Neural cell (in vitro differentiated cells): ENCODE results near the gene NMT1. TPM values are rescaled to one million over a fixed set of nuclear protein-coding genes. Genes with fewer than 3 reads are reported as not detected.

ENCODE experiments used
- H2AFZ ChIP-seq: fragments of 200-600, 300-800 bp; sonication (generic), shearing (Covaris generic); 2 replicates; pipeline ENCODE4 v1.6.0; 2014; ENCODE audit warnings: low read depth, mild to moderate bottlenecking, antibody characterized with exemption, low read length, moderate library complexity
- H3F3A ChIP-seq: fragments of 200-600 bp; shearing (Covaris generic); 2 replicates; pipeline ENCODE4 v1.6.1; 2016; ENCODE audit warnings: mild to moderate bottlenecking, moderate library complexity, mixed read lengths, antibody characterized with exemption, low read length; ENCODE audit not compliant: insufficient read depth, poor library complexity, severe bottlenecking
- H3K27ac ChIP-seq: fragments of 200-600, 300-800 bp; sonication (generic), shearing (Covaris generic); 2 replicates; pipeline ENCODE4 v1.5.1; 2014; ENCODE audit warnings: mild to moderate bottlenecking, low read length, moderate library complexity
- H3K27me3 ChIP-seq: fragments of 300-800, 200-600 bp; sonication (generic), shearing (Covaris generic); 2 replicates; pipeline ENCODE4 v1.6.0; 2014; ENCODE audit warnings: mild to moderate bottlenecking, low read depth, low read length, moderate library complexity; ENCODE audit not compliant: insufficient read depth
- H3K36me3 ChIP-seq: fragments of 300-800, 200-600 bp; sonication (generic), shearing (Covaris generic); 2 replicates; pipeline ENCODE4 v1.5.1; 2014; ENCODE audit warnings: mild to moderate bottlenecking, antibody characterized with exemption, low read length, moderate library complexity; ENCODE audit not compliant: insufficient read depth
- H3K4me2 ChIP-seq: fragments of 300-800, 200-600 bp; sonication (generic), shearing (Covaris generic); 2 replicates; pipeline ENCODE4 v1.6.0; 2014; ENCODE audit warnings: mild to moderate bottlenecking, low read length
- H3K4me3 ChIP-seq: fragments of 300-800, 200-600 bp; sonication (generic), shearing (Covaris generic); 2 replicates; pipeline ENCODE4 v1.5.1; 2014; ENCODE audit warnings: mild to moderate bottlenecking, low read length, moderate library complexity
- H3K79me2 ChIP-seq: fragments of 200-600 bp; shearing (Covaris generic); replicated peaks from 2 replicates; pipeline ENCODE4 v1.6.0; 2014; ENCODE audit warnings: mild to moderate bottlenecking, low read length, moderate library complexity; ENCODE audit not compliant: insufficient read depth
- H3K9ac ChIP-seq: fragments of 300-800, 200-600 bp; sonication (generic), shearing (Covaris generic); 2 replicates; pipeline ENCODE4 v1.6.1; 2016; ENCODE audit warnings: mild to moderate bottlenecking, low read length, mixed read lengths
- H3K9me2 ChIP-seq: fragments of 200-600 bp; shearing (Covaris generic); 2 replicates; pipeline ENCODE4 v1.6.1; 2016; ENCODE audit warnings: mild to moderate bottlenecking, low read length, mixed read lengths; ENCODE audit not compliant: insufficient read depth
- H3K9me3 ChIP-seq: fragments of 200-600, 300-800 bp; sonication (generic), shearing (Covaris generic); 2 replicates; pipeline ENCODE4 v1.6.1; 2016; ENCODE audit warnings: mild to moderate bottlenecking, mixed run types, low read length, moderate library complexity, mixed read lengths
- H4K20me1 ChIP-seq: fragments of 200-600 bp; shearing (Covaris generic); 2 replicates; pipeline ENCODE4 v1.6.1; 2016; ENCODE audit warnings: mild to moderate bottlenecking, mixed run types; ENCODE audit not compliant: insufficient read depth
- EP300 ChIP-seq: fragments of 450-650 bp; conservative IDR thresholded peaks from 2 replicates; pipeline ENCODE4 v1.6.1; 2014; ENCODE audit warnings: antibody characterized with exemption, mild to moderate bottlenecking, moderate library complexity; ENCODE audit not compliant: poor library complexity, severe bottlenecking
- EZH2 ChIP-seq: fragments of 200-600, 300-800 bp; shearing (Covaris generic), sonication (generic); IDR thresholded peaks from 2 replicates; pipeline ENCODE4 v1.6.1; 2014; ENCODE audit warnings: antibody characterized with exemption, low read length, borderline replicate concordance, mild to moderate bottlenecking; ENCODE audit not compliant: insufficient read depth, poor library complexity, severe bottlenecking
- MXI1 ChIP-seq: fragments of 450-650 bp; conservative IDR thresholded peaks from 2 replicates; pipeline ENCODE4 v1.6.1; 2014; ENCODE audit warnings: antibody characterized with exemption, mild to moderate bottlenecking; ENCODE audit not compliant: poor library complexity, severe bottlenecking
- POLR2AphosphoS5 ChIP-seq: IDR thresholded peaks from 2 replicates; pipeline ENCODE4 v1.6.1; 2012
- RAD21 ChIP-seq: fragments of 450-650 bp; conservative IDR thresholded peaks from 2 replicates; pipeline ENCODE4 v1.6.1; 2014; ENCODE audit warnings: antibody characterized with exemption, mild to moderate bottlenecking, moderate library complexity
- REST ChIP-seq: IDR thresholded peaks from 2 replicates; pipeline ENCODE4 v1.6.1; 2012; ENCODE audit warnings: borderline replicate concordance
- SMC3 ChIP-seq: fragments of 450-650 bp; conservative IDR thresholded peaks from 2 replicates; pipeline ENCODE4 v1.6.1; 2014; ENCODE audit warnings: antibody characterized with exemption, mild to moderate bottlenecking, moderate library complexity; ENCODE audit not compliant: poor library complexity
- TAF1 ChIP-seq: IDR thresholded peaks from 2 replicates; pipeline ENCODE4 v1.6.1; 2012; ENCODE audit warnings: low read depth
- polyA plus RNA-seq: library from polyadenylated mRNA; depleted of rRNA; stranded (reverse); fragments of >200 nt; gene quantifications from 2 replicates; pipeline ENCODE4 v1.2.3, GENCODE V29; 2014
- TF ChIP-seq, protein P1 (sequence below): fragments of 450-650 bp; IDR thresholded peaks from 2 replicates; pipeline ENCODE4 v1.5.1; 2014; ENCODE audit warnings: antibody characterized with exemption, mild to moderate bottlenecking, moderate library complexity; ENCODE audit not compliant: poor library complexity, severe bottlenecking

NMT1 gene
- polyA plus RNA-seq, 1 donor from 2014 or later: 23.4 TPM

DNA sequence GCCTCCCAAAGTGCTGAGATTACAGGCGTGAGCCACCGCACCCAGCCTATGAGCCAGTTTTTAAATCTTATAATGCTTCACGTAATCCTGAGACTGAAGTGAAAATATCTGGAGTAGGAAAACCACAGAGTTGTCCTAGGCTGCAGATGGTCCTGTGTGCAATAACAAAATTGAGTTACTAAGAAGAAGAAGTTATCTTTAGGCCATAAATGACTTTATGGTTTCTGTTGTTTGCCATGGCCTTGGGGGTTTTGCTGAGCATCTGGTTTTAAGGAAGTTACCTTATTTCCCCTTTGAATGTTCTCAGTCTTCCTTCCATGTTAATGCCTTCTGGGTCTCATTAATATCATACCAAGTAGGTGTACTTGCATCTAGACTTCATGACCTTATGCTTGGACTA lies 16.5 kb downstream of the NMT1 start:
- Histone ChIP-seq H3F3A (no peaks in the 10 kb centered on the region), H3K4me3 (no peak overlapping the region), H3K9ac (no peak overlapping the region), H3K4me2 (no peak overlapping the region), H3K9me3 (no peaks in the 10 kb centered on the region), H4K20me1 (no peaks in the 10 kb centered on the region), H3K36me3 (no peaks in the 10 kb centered on the region), H3K79me2 (peaks cover 12% of the 10 kb centered on the region), H3K27me3 (no peaks in the 10 kb centered on the region), H2AFZ (no peak overlapping the region), H3K9me2 (no peaks in the 10 kb centered on the region), H3K27ac (no peak overlapping the region)
- no peak for TF ChIP-seq MXI1
- TF ChIP-seq EZH2: no peak
- TF ChIP-seq, protein P1, sequence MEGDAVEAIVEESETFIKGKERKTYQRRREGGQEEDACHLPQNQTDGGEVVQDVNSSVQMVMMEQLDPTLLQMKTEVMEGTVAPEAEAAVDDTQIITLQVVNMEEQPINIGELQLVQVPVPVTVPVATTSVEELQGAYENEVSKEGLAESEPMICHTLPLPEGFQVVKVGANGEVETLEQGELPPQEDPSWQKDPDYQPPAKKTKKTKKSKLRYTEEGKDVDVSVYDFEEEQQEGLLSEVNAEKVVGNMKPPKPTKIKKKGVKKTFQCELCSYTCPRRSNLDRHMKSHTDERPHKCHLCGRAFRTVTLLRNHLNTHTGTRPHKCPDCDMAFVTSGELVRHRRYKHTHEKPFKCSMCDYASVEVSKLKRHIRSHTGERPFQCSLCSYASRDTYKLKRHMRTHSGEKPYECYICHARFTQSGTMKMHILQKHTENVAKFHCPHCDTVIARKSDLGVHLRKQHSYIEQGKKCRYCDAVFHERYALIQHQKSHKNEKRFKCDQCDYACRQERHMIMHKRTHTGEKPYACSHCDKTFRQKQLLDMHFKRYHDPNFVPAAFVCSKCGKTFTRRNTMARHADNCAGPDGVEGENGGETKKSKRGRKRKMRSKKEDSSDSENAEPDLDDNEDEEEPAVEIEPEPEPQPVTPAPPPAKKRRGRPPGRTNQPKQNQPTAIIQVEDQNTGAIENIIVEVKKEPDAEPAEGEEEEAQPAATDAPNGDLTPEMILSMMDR: no peak
- TF ChIP-seq RAD21: no peak
- no peak for TF ChIP-seq POLR2AphosphoS5
- TF ChIP-seq EP300: no peak
- TF ChIP-seq SMC3: no peak
- no peak for TF ChIP-seq TAF1
- no peak for TF ChIP-seq REST

GRCh38 chr17:45081047-45081703 lies 20.1 kb downstream of the NMT1 start:
- H3K4me2 ChIP-seq: no peak overlapping the region
- TF ChIP-seq POLR2AphosphoS5 (no peak), SMC3 (no peak), RAD21 (no peak), EZH2 (no peak)
- TF ChIP-seq, protein P1: no peak
- H3K9me2 ChIP-seq: no peaks in the 10 kb centered on the region
- H3K27ac ChIP-seq: no peak overlapping the region
- H2AFZ ChIP-seq: no peak overlapping the region
- no peaks in the 10 kb centered on the region for H3K36me3 ChIP-seq
- no peaks in the 10 kb centered on the region for H3F3A ChIP-seq
- no peaks in the 10 kb centered on the region for H4K20me1 ChIP-seq
- H3K4me3 ChIP-seq: no peak overlapping the region
- no peaks in the 10 kb centered on the region for H3K9me3 ChIP-seq
- H3K27me3 ChIP-seq: no peaks in the 10 kb centered on the region
- no peak overlapping the region for H3K9ac ChIP-seq
- peaks cover 9% of the 10 kb centered on the region for H3K79me2 ChIP-seq
